CD8-positive, alpha-beta memory T cell (primary cell): ENCODE measurements around the gene RNF212B. TPM values are rescaled to one million over a fixed set of nuclear protein-coding genes. Genes with fewer than 3 reads are reported as not detected.
A peak's percentile ranks its signal among the peaks of the same experiment; 100 is the strongest.
"Not testable (repeated sequence)": the region's sequence is repeated elsewhere in the genome, so short reads cannot be mapped to it uniquely, and the experiment has no call there.

ENCODE experiments used
- CTCF ChIA-PET: fragments of 350-600 bp; sonication (Branson Sonifier 250); formaldehyde crosslinking; loops from one replicate; lab custom pipeline; 2021; ENCODE audit warnings: antibody characterized with exemption; lab: Charles Lee
- POLR2A ChIA-PET: fragments of 350-600 bp; sonication (Branson Sonifier 250); formaldehyde crosslinking; loops from one replicate; lab custom pipeline; 2021; ENCODE audit warnings: antibody characterized with exemption; lab: Charles Lee
- DNase-seq, 5 donors: peaks; one replicate each; pipeline versions ENCODE4 v3.0.0 to v3.0.0-alpha.2; 2020 to 2022; ENCODE audit warnings: mixed read lengths in 1 of 5
- H3K27ac ChIP-seq: one replicate; pipeline ENCODE4 v1.7.0; 2013; ENCODE audit warnings: low read depth, mild to moderate bottlenecking, low read length, moderate library complexity
- H3K27me3 ChIP-seq: 2 replicates; pipeline ENCODE4 v1.7.0; 2013; ENCODE audit warnings: low read length, mild to moderate bottlenecking; ENCODE audit not compliant: insufficient read depth, poor library complexity, severe bottlenecking
- H3K36me3 ChIP-seq: 2 replicates; pipeline ENCODE4 v1.7.0; 2013; ENCODE audit warnings: mild to moderate bottlenecking, low read length, moderate library complexity; ENCODE audit not compliant: insufficient read depth
- H3K4me1 ChIP-seq: 2 replicates; pipeline ENCODE4 v1.7.0; 2013; ENCODE audit warnings: mild to moderate bottlenecking, low read length, moderate library complexity; ENCODE audit not compliant: insufficient read depth
- H3K4me3 ChIP-seq: 2 replicates; pipeline ENCODE4 v1.7.0; 2013; ENCODE audit warnings: mild to moderate bottlenecking, low read length
- H3K9me3 ChIP-seq: 2 replicates; pipeline ENCODE4 v1.7.0; 2013; ENCODE audit warnings: mild to moderate bottlenecking, low read length
- H3K27ac Mint-ChIP-seq, 8 donors: one replicate each; pipeline ENCODE4 v1.8.0; 2020 to 2021; ENCODE audit warnings: mixed read lengths in 8 of 8, mild to moderate bottlenecking in 6 of 8, inconsistent platforms in 3 of 8, moderate library complexity in 3 of 8
- H3K27me3 Mint-ChIP-seq, 2 donors: one replicate each; pipeline ENCODE4 v1.8.0; 2020 to 2021; ENCODE audit warnings: mixed read lengths in 2 of 2, mild to moderate bottlenecking in 1 of 2, moderate library complexity in 1 of 2
- H3K36me3 Mint-ChIP-seq, 3 donors: one replicate each; pipeline ENCODE4 v1.8.0; 2020 to 2021; ENCODE audit warnings: mixed read lengths in 3 of 3, inconsistent platforms in 1 of 3, mild to moderate bottlenecking in 1 of 3
- H3K4me1 Mint-ChIP-seq, 3 donors: one replicate each; pipeline ENCODE4 v1.8.0; 2020 to 2021; ENCODE audit warnings: mixed read lengths in 3 of 3, inconsistent platforms in 1 of 3, mild to moderate bottlenecking in 1 of 3
- H3K4me3 Mint-ChIP-seq, 7 donors: one replicate each; pipeline ENCODE4 v1.8.0; 2020 to 2021; ENCODE audit warnings: mixed read lengths in 7 of 7, mild to moderate bottlenecking in 6 of 7, moderate library complexity in 4 of 7, inconsistent platforms in 2 of 7
- H3K9me3 Mint-ChIP-seq, 5 donors: one replicate each; pipeline ENCODE4 v1.8.0; 2020 to 2022; ENCODE audit warnings: mixed read lengths in 5 of 5, mild to moderate bottlenecking in 3 of 5, moderate library complexity in 2 of 5, inconsistent platforms in 1 of 5
- polyA plus RNA-seq: library from polyadenylated mRNA; unstranded; fragments of 300-500 nt; fragmentation: Illumina TruSeq; gene quantifications from one replicate; pipeline ENCODE4 v1.2.3, GENCODE V29; 2021
- total RNA-seq, 2 experiments: library from RNA; stranded (reverse); gene quantifications; one replicate each; pipeline ENCODE4 v1.2.3, GENCODE V29; 2021

The RNF212B gene
- total RNA-seq (not detected), polyA plus RNA-seq (not detected)

GRCh38 chr14:23237772-23238594, at the start of gene RNF212B:
Gene RNF212B (plus strand): TSS chr14:23237936. CDS start chr14:23240346, 2,410 bp downstream.
- CTCF ChIA-PET, result no interaction called here
- peaks cover 0 to 2% (median 0%) of the 10 kb centered on the region in 3 donors for H3K36me3 Mint-ChIP-seq
- POLR2A ChIA-PET, result no interaction called here

GRCh38 chr14:23193432-23193831, 44.3 kb upstream of the RNF212B start:
- POLR2A ChIA-PET, result no interaction called here
- no peaks in the 10 kb centered on the region for H3K4me1 ChIP-seq
- H3K9me3 ChIP-seq, result no peaks in the 10 kb centered on the region
- H3K4me1 Mint-ChIP-seq, result no peaks in the 10 kb centered on the region
- H3K27me3 Mint-ChIP-seq, result peaks cover 0 to 20% of the 10 kb centered on the region in 2 donors
- H3K27me3 ChIP-seq, result no peaks in the 10 kb centered on the region
- H3K4me3 ChIP-seq, result no peak overlapping the region
- H3K27ac ChIP-seq, result no peak overlapping the region
- DNase-seq, result no peak
- no peak overlapping the region for H3K27ac Mint-ChIP-seq
- H3K9me3 Mint-ChIP-seq, result peaks cover 0 to 5% (median 0%) of the 10 kb centered on the region in 5 donors
- peaks cover 0 to 5% (median 0%) of the 10 kb centered on the region in 3 donors for H3K36me3 Mint-ChIP-seq
- H3K4me3 Mint-ChIP-seq, result no peak overlapping the region
- CTCF ChIA-PET, result interaction anchor here (1.5 kb wide), 1 partner anchor 73 kb away, joined by 5 read pairs; no protein-coding TSS in a partner anchor
- no peaks in the 10 kb centered on the region for H3K36me3 ChIP-seq

More at GRCh38 chr14:23237772-23238594, at the start of gene RNF212B:
- Mint-ChIP-seq H3K27me3 (peaks cover 13 to 54% of the 10 kb centered on the region in 2 donors), H3K9me3 (no peaks in the 10 kb centered on the region), H3K4me1 (peaks cover 3 to 7% (median 5%) of the 10 kb centered on the region in 3 donors), H3K27ac (no peak within 1 kb of the TSS), H3K4me3 (peak within 1 kb of the TSS in 5 of 7 donors; percentile 19 to 72 (median 32))
- Histone ChIP-seq H3K27ac (no peak within 1 kb of the TSS), H3K4me1 (peaks cover 4% of the 10 kb centered on the region), H3K9me3 (no peaks in the 10 kb centered on the region), H3K27me3 (no peaks in the 10 kb centered on the region), H3K36me3 (no peaks in the 10 kb centered on the region), H3K4me3 (peak within 1 kb of the TSS; percentile 7)
- peak; percentile 44 to 72 (median 52) for DNase-seq

- Mint-ChIP-seq H3K4me3 (no peak overlapping the region), H3K27ac (no peak overlapping the region), H3K27me3 (peaks cover 0 to 12% of the 10 kb centered on the region in 2 donors), H3K4me1 (no peaks in the 10 kb centered on the region), H3K9me3 (peaks cover 0 to 5% (median 0%) of the 10 kb centered on the region in 5 donors), H3K36me3 (peaks cover 0 to 5% (median 0%) of the 10 kb centered on the region in 3 donors)
- H3K4me1 ChIP-seq, result no peaks in the 10 kb centered on the region
- DNase-seq, result no peak
- no peaks in the 10 kb centered on the region for H3K36me3 ChIP-seq
- no peaks in the 10 kb centered on the region for H3K9me3 ChIP-seq
- no peaks in the 10 kb centered on the region for H3K27me3 ChIP-seq
- ChIA-PET CTCF (interaction anchor here (1.2 kb wide), 1 partner anchor 9 kb away, joined by 3 read pairs; no protein-coding TSS in a partner anchor), POLR2A (no interaction called here)
- H3K27ac ChIP-seq, result no peak overlapping the region
- no peak overlapping the region for H3K4me3 ChIP-seq
Observed at GRCh38 chr14:23195552-23196101, 42.1 kb upstream of the RNF212B start.

GRCh38 chr14:23196487-23196886, 41.2 kb upstream of the RNF212B start:
- H3K27me3 ChIP-seq, H3K4me3 ChIP-seq, H3K4me3 Mint-ChIP-seq, H3K9me3 ChIP-seq, DNase-seq, H3K4me1 ChIP-seq, H3K36me3 Mint-ChIP-seq, POLR2A ChIA-PET, H3K27me3 Mint-ChIP-seq, H3K4me1 Mint-ChIP-seq, H3K27ac Mint-ChIP-seq, H3K27ac ChIP-seq, H3K9me3 Mint-ChIP-seq, H3K36me3 ChIP-seq, CTCF ChIA-PET: not testable (repeated sequence)

GRCh38 chr14:23199141-23199540, 38.6 kb upstream of the RNF212B start:
- POLR2A ChIA-PET, H3K27ac Mint-ChIP-seq, H3K9me3 Mint-ChIP-seq, H3K4me3 Mint-ChIP-seq, H3K9me3 ChIP-seq, H3K36me3 Mint-ChIP-seq, DNase-seq, H3K4me1 Mint-ChIP-seq, H3K27ac ChIP-seq, H3K4me1 ChIP-seq, H3K36me3 ChIP-seq, H3K4me3 ChIP-seq, CTCF ChIA-PET, H3K27me3 Mint-ChIP-seq, H3K27me3 ChIP-seq: not testable (repeated sequence)

- Mint-ChIP-seq H3K27ac (no peak overlapping the region), H3K9me3 (peaks cover 0 to 2% (median 0%) of the 10 kb centered on the region in 5 donors), H3K36me3 (no peaks in the 10 kb centered on the region), H3K4me3 (no peak overlapping the region), H3K27me3 (peaks cover 0 to 11% of the 10 kb centered on the region in 2 donors), H3K4me1 (no peaks in the 10 kb centered on the region)
- ChIA-PET CTCF (no interaction called here), POLR2A (no interaction called here)
- DNase-seq, result no peak
- Histone ChIP-seq H3K4me3 (no peak overlapping the region), H3K4me1 (no peaks in the 10 kb centered on the region), H3K27me3 (no peaks in the 10 kb centered on the region), H3K36me3 (no peaks in the 10 kb centered on the region), H3K9me3 (no peaks in the 10 kb centered on the region), H3K27ac (no peak overlapping the region)
Observed at GRCh38 chr14:23202001-23202400, 35.7 kb upstream of the RNF212B start.

DNA sequence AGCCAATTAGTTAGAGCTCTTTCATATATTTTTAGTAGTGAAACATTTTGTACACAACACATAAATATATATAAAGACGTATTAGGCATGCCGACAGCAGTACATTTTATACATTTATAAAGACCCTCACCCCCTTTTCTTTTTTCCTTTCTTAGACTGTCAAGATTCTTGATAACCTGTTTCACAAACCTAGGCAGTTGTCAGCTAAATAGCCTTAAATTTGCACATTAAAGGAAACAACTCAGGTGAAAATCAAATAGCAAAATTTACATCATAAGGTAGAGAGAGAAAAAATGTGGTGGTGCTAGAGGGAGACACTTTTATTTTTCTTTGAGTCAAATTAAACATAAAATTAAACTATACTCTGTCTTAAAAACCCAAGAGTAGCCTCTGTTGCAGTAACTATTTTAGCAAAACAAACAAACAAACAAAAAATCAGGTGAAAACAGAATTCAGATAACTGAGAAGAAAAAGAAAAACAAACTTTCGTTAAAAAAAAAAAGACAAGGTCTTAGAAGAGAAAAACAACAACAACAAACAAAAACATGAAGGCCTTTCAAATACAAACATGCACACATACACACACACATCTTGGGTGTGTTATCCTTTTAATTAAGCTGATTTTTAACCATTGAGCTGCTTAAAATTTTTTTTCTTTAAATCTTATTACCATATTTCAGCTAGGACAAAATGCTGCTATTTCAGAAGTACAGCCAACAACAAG, 31.2 kb upstream of the RNF212B start:
- no peaks in the 10 kb centered on the region for H3K27me3 ChIP-seq
- Mint-ChIP-seq H3K9me3 (peaks cover 0 to 2% (median 0%) of the 10 kb centered on the region in 5 donors), H3K36me3 (no peaks in the 10 kb centered on the region), H3K4me3 (no peak overlapping the region), H3K27ac (no peak overlapping the region), H3K4me1 (no peaks in the 10 kb centered on the region), H3K27me3 (peaks cover 9 to 45% of the 10 kb centered on the region in 2 donors)
- no peak for DNase-seq
- no peaks in the 10 kb centered on the region for H3K9me3 ChIP-seq
- H3K4me1 ChIP-seq, result no peaks in the 10 kb centered on the region
- H3K36me3 ChIP-seq, result no peaks in the 10 kb centered on the region
- POLR2A ChIA-PET, result no interaction called here
- CTCF ChIA-PET, result no interaction called here
- H3K4me3 ChIP-seq, result no peak overlapping the region
- H3K27ac ChIP-seq, result no peak overlapping the region

DNA sequence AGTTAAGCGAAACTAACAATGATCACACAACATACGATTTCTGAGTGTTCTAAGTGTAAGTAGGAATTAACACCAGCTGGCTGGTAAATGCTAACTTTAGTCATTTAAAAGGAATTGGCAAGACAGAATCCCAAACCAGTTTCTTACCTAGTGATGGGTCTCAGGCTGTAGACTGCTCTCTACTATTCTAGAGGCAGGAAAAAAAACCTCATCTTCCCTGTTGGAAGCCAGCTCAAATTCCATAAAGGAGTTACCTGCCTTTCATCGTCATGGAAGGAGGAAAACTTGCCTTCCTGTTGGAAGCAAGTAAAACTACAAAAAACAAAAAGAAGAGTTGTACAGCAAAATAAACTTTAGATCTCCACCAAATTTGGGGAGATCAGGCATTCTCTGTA, 30.6 kb upstream of the RNF212B start:
- H3K9me3 ChIP-seq, result no peaks in the 10 kb centered on the region
- POLR2A ChIA-PET, result no interaction called here
- no peaks in the 10 kb centered on the region for H3K4me1 ChIP-seq
- H3K27ac ChIP-seq, result no peak overlapping the region
- Mint-ChIP-seq H3K4me3 (no peak overlapping the region), H3K36me3 (no peaks in the 10 kb centered on the region), H3K9me3 (peaks cover 0 to 2% (median 0%) of the 10 kb centered on the region in 5 donors), H3K27ac (no peak overlapping the region), H3K4me1 (no peaks in the 10 kb centered on the region), H3K27me3 (peaks cover 13 to 48% of the 10 kb centered on the region in 2 donors)
- no peak overlapping the region for H3K4me3 ChIP-seq
- CTCF ChIA-PET, result no interaction called here
- H3K36me3 ChIP-seq, result no peaks in the 10 kb centered on the region
- no peaks in the 10 kb centered on the region for H3K27me3 ChIP-seq
- no peak for DNase-seq
